HG02763 (cell line): ENCODE measurements around the gene FRMD4A.
"Not testable (repeated sequence)": the region's sequence is repeated elsewhere in the genome, so short reads cannot be mapped to it uniquely, and the experiment has no call there.

Experiments used
- ATAC-seq: cut with Tn5 transposase; IDR thresholded peaks from one replicate; pipeline ENCODE4 v1.9.1; 2021; ENCODE audit warnings: mild to moderate bottlenecking, moderate library complexity; ENCODE audit not compliant: unreplicated experiment

The FRMD4A gene

GRCh38 chr10:13960603-13961002 is 370.1 kb downstream of the FRMD4A start:
- ATAC-seq = no peak

GRCh38 chr10:13959443-13960359 is 371.0 kb downstream of the FRMD4A start:
- no peak for ATAC-seq

- no peak for ATAC-seq
These were observed 372.9 kb downstream of the FRMD4A start for GRCh38 chr10:13957856-13958255.

GRCh38 chr10:13956826-13957225 is 373.9 kb downstream of the FRMD4A start:
- ATAC-seq = no peak

GRCh38 chr10:13955409-13956068 is 375.2 kb downstream of the FRMD4A start:
- ATAC-seq = no peak

- ATAC-seq = not testable (repeated sequence)
These were observed 376.5 kb downstream of the FRMD4A start for GRCh38 chr10:13954195-13954594.

- ATAC-seq = no peak
These were observed 377.4 kb downstream of the FRMD4A start for GRCh38 chr10:13953371-13953770.

- no peak for ATAC-seq
These were observed 380.2 kb downstream of the FRMD4A start for GRCh38 chr10:13950543-13950939.

GRCh38 chr10:13949844-13950542 is 380.7 kb downstream of the FRMD4A start:
- ATAC-seq = no peak

GRCh38 chr10:13946209-13946460 is 384.6 kb downstream of the FRMD4A start:
- no peak for ATAC-seq

GRCh38 chr10:13945390-13946208 is 385.1 kb downstream of the FRMD4A start:
- ATAC-seq = no peak

- ATAC-seq = no peak
These were observed 385.9 kb downstream of the FRMD4A start for GRCh38 chr10:13944823-13945222.

- ATAC-seq = no peak
These were observed 386.9 kb downstream of the FRMD4A start for GRCh38 chr10:13943735-13944398.

- no peak for ATAC-seq
These were observed 388.7 kb downstream of the FRMD4A start for GRCh38 chr10:13942035-13942434.

- no peak for ATAC-seq
These were observed 391.3 kb downstream of the FRMD4A start for GRCh38 chr10:13939391-13939790.

GRCh38 chr10:13938950-13939349 is 391.8 kb downstream of the FRMD4A start:
- no peak for ATAC-seq

- no peak for ATAC-seq
These were observed 393.9 kb downstream of the FRMD4A start for GRCh38 chr10:13936826-13937225.

- ATAC-seq = no peak
These were observed 400.6 kb downstream of the FRMD4A start for GRCh38 chr10:13930120-13930519.

GRCh38 chr10:13928451-13928850 is 402.3 kb downstream of the FRMD4A start:
- no peak for ATAC-seq

GRCh38 chr10:13925971-13926780 is 404.5 kb downstream of the FRMD4A start:
- no peak for ATAC-seq
